ENCODE measurements around the gene GOLGA6L2.

- TF ChIP-seq CTCF (IDR thresholded peaks at IDR 0.05; ENCODE audit: low read depth, low read length, missing input control) (no peak), FOXA1 (IDR thresholded peaks at IDR 0.05) (no peak)
These were observed 6.4 kb downstream of the GOLGA6L2 start for GRCh38 chr15:23440596-23440995.

Data from liver (tissue), 2 donors.